NCI-H460 (cell line): ENCODE measurements around the gene TMOD2. TPM values are rescaled to one million over a fixed set of nuclear protein-coding genes. Genes with fewer than 3 reads are reported as not detected.
"Not testable (repeated sequence)": the region's sequence is repeated elsewhere in the genome, so short reads cannot be mapped to it uniquely, and the experiment has no call there.

Source experiments
- DNase-seq: peaks from one replicate; pipeline ENCODE4 v3.0.0-alpha.2; 2016; ENCODE audit warnings: low read depth; ENCODE audit errors: extremely low read depth
- total RNA-seq: library from RNA; depleted of rRNA; stranded (reverse); fragments of >200 nt; shearing (Covaris generic); gene quantifications from 2 replicates; pipeline ENCODE4 v1.2.3, GENCODE V29; 2014

Gene TMOD2
- total RNA-seq, 1 experiment from 2014 or later = 0.72 TPM

DNA sequence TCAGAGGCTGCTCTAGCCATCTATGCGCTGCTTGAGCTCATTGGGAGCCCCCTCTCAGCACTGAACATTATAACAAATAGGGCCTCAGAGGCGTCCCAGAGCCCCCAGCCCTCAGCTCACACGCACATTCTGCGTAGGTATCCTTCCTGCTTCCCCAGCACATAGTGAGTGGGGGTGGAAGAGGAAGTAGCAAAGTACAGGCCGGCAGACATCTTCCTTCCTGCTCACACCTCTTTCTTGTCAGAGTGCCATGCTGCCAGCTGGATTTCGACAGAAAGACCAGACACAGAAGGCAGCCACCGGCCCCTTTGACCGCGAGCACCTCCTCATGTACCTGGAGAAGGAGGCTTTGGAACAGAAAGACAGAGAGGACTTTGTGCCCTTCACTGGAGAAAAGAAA is 16.6 kb downstream of the TMOD2 start:
- no peak for DNase-seq

DNA sequence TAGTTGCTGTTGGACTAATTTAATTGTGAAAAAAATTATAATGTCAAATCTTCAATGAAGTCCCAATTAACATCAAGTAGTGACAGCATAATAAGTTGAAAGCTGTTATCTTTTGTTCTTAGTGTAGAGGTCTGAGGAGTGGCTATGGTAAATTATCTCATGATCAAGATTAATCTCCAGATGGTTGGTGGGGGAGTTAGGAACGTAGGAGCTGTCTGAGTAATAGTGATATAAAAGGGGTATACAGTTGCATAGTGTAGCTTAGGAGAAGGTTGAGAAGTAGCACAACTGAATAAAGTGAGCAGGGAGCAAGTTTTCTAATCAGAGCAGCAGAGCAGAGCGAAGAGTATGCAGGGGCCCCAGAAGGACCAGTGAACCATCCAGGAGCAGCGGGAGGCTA is 19.5 kb downstream of the TMOD2 start:
- no peak for DNase-seq

DNA sequence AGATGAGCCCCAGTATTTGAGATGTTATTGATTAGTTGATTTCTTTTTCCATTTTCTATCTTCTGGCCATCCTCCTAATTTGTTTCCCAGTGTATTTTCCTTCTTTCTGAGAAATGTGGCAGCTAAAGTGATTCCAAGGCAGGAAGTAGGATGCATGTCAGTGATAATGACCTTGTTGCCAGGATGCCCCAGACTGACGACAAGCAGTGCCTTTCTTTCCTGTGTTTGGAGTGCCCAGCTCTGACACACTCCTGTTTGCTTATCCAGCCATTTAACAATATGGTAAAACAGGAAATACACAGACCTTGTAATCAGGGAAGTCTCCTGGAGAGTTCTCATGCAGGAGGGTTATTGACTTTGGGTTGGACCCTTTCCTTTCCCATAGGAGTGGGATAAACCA is 20.4 kb downstream of the TMOD2 start:
- DNase-seq = no peak

DNA sequence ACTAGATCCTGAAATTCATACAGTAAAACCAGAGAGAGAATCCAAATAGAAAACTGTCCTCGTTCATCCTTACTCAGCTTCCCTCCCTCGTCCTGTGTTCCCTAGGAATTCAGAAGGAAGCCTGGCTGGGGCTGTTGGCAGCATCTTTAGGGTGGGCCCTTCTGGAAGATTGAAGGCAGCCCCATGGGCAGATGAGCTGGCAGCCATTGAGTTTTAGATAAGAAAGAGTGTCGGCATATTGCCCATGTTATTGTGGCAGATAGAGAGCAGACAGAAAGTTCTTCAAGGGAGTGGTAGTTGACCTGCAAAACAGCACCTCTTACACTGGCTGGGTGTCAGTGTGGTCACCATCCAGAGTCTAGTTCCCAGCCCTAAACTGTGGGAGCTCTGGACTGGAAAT is 23.5 kb downstream of the TMOD2 start:
- DNase-seq = no peak

DNA sequence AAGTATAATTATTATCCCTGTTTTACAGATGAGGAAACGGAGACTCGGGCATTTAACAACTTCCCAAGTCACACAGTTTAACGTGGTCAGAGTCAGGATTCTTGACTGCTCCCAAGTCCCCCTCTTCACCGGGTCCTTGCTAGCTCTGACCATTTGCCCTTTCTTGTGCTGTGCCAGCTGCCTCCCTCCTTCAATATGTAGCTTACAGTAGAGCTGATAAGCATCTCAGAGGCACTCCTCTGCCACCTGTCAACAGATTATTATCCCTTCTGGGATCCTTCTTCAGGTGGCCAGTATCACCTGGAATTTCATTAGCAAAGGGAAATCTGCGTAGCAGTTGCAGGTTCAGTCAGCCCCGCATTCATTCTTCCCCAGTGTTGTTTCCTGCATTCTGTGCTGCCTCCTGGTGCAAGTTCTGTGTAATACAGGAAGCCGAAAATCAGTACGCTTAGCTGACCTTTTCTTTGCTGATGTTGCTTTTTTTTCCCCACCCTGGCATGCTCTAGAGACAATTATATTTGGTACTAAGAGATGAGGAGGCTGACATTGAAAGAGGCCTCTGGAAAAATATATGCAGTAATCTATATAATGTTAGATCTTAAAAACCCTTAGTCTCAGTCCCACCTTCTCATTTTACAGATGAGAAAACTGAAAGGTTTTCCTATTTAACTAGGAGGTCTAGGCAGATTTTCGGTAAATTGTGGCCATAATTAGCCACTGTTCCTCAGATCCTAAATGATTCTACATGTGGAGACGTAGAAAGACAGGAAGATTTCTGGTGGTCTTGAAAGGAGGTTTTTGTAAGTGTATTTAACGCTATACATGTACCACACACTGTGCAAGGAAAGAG is 24.8 kb downstream of the TMOD2 start:
- peak; percentile 58 for DNase-seq

DNA sequence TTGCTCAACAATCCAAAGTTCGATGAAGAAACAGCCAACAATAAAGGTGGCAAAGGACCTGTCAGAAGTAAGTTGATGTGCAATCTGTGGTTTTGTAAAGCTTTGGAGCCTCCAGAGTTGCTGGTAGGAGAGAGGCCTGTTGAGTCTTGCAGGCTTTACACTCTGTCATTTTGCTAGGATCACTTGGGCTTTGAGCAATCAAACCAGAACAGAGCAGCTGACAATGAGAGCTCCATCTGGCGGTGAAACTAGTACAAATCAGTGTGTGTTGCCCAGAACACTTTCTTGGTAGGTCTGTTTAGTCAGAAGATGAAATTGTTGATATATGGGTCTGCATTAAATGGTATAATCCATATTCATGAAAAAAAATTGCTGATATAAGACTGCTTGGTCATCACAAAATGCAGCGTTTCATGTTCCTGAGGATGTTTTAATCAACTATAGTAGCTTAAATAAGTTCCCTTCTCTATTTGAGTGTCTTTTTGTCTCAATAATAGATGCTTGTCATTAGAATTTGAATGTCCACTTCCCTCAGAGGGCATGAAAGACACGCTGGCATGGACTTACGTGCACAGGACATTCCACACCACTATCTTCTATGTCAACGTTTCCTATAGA is 25.7 kb downstream of the TMOD2 start:
- peak; percentile 83 for DNase-seq

DNA sequence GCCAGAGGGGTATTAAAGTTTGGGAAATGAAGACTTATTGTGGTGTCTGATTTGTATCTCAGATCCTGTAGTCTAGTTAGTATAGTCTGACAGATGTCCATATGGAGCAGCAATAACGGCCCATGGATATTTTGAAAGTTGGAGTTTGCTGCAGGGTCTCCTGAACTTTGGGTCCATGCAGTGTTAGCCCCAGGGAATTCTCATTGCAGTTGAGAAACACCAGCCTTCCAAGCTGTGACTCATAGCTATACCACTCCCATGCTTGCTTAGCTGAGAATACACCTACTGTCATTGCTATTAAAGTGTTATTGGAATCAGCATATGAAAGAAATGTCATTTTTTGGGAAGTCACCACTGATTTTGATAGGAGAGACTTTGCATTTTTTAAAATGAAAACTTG is 29.2 kb downstream of the TMOD2 start:
- no peak for DNase-seq

DNA sequence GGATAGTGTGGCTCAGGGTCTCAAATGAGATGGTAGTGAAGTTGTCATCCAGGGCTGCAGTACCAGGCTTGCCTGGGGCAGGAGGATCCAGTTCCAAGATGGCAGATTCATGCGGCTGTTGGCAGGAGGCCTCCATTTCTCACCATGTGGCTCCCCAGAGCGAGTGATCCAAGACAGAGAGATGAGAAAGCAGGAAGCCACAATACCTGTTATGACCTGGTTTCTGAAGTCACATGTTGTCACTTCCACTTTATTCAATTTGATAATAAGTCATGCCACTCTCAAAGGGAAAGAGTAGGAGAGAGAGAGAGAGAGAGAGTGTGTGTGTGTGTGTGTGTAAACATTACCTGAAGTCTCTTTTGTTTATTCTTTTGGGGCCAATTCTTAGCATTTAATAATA is 30.1 kb downstream of the TMOD2 start:
- no peak for DNase-seq

DNA sequence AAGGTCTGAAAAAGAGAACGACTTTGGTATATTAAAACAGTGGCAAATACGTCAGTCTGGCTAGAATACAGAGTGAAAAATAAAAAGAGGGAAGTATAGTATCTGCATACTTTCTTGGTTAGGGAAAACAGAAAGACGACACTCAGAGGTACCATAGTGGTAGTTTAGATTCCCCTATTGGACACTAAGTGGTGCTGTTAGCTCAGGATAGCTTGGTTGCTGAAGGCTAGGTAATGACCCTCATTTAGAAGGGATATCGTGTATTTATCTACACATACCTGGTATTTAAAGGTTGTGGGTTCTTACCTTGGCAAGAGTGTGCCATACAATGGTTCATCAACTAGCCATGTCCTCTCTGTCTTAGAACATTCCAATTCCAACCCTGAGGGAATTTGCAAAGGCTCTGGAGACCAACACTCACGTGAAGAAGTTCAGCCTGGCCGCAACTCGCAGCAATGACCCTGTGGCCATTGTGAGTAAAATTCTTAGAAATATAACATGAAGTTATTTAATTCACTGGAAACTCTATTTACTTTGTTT is 31.0 kb downstream of the TMOD2 start:
- no peak for DNase-seq

DNA sequence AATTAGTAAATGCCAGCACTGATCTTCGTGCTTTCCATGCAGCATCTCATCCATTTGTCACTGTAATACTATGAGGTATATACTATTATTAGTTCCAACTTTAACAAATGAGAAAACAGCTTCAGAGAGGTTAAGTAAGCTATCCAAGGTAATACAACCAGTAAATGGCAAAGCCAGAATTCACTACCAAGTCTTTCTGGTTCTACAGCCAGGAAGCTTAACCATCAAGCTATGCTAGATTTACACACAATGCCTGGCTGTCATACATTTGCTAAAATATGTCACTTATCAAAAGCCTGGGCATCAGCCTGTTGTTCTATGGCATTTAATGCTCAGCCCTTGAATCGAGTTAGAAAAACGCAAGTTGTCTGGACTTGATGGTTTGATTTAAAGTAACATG is 32.6 kb downstream of the TMOD2 start:
- no peak for DNase-seq

DNA sequence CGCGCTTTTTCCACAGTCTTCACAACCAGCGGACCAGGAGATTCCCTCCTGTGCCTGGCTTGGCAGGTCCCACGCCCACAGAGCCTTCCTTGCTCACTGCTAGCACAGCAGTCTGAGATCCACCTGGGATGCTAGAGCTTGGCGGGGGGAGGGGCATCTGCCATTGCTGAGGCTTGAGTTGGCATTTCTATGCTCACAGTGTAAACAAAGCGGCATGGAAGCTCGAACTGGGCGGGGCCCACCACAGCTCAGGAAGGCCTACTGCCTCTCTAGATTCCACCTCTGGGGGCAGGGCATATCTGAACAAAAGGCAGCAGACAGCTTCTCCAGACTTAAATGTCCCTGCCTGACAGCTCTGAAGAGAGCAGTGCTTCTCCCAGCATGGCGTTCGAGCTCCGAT is 35.7 kb downstream of the TMOD2 start:
- DNase-seq = peak; percentile 64

DNA sequence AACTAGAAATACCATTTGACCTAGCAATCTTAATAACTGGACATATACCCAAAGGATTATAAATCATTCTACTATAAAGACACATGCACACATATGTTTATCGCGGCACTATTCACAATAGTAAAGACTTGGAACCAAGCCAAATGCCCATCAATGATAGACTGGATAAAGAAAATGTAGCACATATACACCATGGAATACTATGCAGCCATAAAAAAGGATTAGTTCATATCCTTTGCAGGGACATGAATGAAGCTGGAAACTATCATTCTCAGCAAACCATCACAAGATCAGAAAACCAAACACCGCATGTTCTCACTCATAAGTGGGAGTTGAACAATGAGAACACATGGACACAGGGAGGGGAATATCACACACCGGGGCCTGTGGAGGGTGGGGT is 41.1 kb downstream of the TMOD2 start:
- DNase-seq = not testable (repeated sequence)

DNA sequence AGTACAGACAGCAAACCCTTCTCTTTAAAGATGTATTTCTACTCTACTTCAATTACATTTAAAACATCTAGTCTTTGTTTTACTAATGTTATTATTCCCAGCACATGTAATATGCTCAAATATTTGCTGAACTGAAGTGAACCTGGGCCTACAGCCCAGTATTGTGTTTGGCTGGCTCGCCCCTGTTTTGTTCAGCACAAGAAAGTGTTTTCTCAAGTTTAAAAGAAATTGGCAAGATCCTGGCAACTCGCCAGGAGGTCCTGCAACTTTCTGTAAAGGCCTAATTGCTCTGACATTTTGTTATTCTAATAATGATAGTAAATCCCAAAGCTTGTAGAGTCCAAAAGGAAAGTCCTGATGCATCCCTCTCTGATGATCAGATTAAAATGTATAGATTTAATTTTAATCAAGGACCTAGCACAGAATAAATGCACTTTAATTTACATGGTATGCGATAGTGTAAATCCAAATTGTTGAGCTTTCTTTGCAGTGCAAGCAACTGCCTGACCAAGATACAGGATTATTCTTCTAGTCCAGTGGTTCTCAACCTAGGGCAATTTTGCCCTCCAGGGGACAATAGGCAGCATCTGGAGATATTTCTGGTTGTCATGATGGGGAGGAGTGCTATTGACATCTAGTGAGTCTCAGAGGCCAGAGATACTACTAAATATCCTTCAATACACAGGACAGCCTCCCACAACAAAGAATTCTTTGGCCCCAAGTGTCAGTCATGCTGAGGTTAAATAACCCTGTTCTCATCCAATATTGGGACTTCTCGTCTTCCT is 42.3 kb downstream of the TMOD2 start:
- no peak for DNase-seq

DNA sequence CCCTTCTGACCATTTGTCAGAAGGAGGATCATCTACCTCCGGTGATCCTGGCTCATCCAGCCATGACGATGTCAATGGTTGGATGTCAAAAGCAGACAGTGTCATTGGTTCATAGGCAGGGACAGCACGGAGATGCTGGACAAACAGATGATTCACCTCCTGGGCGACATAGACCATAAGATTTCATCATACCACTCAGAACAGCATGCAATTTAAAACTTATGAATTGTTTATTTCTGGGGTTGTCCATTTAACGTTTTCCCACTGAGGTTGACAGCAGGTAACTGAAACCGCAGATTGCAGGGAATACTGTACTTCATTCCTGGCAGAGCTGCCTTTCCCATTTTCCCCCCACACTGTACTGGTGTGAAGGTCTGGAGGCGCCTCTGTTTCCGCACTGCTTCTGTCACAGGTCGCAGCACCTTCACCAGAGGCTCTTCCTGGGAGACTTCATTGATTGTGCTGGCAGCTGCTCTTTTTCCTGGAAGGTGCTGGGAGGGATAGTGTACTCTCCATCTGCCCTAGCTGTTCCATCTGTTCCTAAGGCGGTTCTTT is 45.5 kb downstream of the TMOD2 start:
- DNase-seq = peak; percentile 72

DNA sequence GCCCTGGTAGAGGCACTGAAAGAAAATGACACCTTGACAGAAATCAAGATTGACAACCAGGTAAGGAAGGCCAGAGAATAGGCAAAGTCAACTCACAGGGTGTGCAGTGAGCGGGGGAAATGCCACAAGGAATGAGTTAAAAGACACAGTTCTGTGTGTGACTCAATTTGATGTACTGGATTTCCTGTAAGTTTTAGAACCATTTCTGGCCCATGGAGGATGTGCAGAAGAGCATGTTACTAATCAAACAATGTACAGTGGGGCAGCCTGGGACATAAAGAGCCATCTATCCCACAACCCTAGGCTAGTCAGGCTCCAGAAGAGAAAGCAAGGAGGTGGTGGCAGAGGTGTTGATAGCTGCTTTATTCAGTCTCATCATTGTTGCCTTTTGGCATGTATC is 46.9 kb downstream of the TMOD2 start:
- DNase-seq = no peak

DNA sequence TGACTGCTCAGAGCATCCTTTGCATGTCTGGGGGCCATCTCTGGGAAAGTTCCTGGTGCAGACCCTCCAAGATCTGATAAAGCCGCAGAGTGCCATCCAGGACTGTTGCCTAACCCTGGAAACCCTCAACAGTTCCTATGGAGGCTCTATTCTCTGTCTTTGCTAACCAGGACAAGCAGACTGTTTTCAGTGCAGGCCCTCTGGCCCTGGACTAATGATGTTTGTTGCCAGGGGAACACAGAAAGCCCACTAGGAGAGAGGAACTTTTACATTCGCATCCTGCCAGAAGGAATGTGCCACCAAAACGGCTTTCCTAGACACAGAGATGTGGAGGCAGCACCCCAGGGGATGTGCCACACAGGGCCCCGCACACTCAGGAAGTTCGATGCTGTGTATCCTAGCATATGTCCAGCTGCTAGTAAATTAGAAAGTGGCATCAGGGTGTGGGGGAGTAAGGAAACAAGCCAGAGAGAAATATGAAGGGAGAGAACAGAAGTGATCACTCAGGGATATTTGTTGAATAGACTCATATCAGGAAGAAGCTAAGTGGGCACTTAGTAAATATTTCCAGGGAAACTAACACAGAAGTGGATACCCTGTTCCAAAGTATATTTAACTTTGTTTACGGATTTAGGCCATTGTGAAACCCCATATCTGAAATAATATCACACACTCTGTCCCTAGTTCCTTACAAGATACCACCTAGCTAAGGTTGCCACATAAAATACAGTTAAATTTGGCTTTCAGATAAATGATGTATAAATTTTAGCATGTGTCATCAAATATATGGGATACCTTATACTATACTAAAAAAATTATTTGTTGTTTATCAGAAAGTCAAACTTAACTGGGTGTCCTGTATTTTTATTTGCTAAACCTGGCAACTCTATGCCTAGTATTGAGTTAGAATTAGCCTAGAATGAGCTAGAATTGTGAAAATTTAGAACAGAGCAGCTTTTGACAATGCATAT is 48.2 kb downstream of the TMOD2 start:
- DNase-seq = no peak

DNA sequence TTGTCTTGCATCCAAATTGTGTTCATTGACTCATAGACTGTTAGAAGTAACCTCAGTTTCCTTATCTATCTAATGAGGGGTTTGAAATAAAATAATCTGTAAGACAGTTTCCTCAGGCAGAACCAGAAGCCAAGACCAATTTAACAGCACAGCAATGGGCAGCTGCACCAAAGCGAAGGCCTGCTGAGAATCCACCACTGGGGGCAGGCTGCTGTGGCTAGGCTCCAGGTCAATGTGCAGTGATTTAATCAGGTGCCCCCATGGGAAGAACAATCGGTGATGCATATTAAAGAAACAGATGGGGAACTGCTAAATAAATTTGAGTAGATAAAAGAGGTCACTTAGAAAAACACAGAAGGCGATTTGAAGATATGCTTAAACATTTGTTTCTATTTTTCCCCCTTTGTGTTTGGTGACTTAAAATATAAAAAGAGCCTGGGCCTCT is 50.0 kb downstream of the TMOD2 start:
- peak; percentile 33 for DNase-seq

DNA sequence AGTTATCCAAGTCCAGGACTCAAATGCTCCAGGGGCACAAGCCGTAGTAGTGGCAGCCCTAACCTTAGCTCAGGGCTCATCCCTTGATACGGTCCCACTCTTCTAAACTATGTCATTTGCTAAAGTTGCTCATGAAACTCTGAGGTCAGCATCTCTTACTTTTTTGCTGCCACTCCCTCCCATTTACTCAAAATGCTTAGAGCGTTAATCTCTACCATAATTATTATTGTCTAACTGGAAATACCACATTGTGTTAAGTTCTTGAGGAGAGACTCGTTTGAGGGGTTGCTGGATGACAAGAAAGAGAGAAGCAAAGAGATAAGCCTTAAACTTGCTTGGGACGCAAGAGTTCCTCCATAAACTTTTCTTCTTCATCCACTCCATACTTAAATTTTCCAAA is 51.2 kb downstream of the TMOD2 start:
- DNase-seq = no peak

DNA sequence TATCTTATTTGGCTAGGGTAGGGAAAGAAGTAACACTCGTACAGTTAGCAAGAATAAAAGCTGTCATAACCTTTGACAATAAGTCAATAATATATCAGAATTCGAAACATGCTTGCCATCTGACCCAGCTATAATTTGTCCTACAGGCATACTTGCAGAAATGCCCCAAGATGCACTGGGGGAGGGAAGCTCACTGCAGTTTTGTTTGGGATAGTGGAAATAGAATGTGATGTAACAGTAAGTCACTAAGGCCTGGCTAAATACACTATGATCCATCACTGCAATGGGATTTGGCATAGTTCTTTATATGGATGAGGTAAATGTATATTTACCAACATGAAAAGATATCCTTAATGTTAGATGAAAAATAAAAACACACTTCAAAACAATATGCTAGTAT is 52.6 kb downstream of the TMOD2 start:
- DNase-seq = peak; percentile 6

DNA sequence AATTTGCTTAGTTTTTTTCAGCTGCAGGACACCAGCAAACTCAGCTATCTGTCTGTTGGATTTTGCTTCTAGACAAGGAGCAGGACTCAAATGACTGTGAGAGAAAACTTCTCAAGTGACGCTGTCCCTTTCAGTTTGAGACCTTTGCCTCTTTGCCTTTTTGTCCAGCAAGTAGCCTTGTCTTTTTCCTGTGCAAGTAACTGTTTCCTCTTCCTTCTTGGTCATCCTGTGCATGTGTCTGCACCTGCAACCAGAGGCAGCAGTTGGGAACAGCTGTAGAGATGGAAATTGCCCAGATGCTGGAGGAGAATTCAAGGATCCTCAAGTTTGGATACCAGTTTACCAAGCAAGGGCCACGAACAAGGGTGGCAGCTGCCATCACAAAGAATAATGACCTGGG is 54.7 kb downstream of the TMOD2 start:
- no peak for DNase-seq
